Thoracic aorta (tissue), 2 donors: Measurements from ENCODE around the gene ABCA1. TPM values are rescaled to one million over a fixed set of nuclear protein-coding genes. Genes with fewer than 3 reads are reported as not detected.

Experiments used
- ATAC-seq: fragments of 150-250 bp; one replicate; pipeline ENCODE4 v1.8.0; 2017; ENCODE audit warnings: low read depth; ENCODE audit not compliant: insufficient number of reproducible peaks, low FRiP score
- DNase-seq: peaks from one replicate; pipeline ENCODE4 v3.0.0-alpha.2; 2020; ENCODE audit warnings: low spot score
- H3K27ac ChIP-seq, 2 donors: fragments of 200-600 bp; sonication (generic); 1 replicate in 1 of 2; 2 replicates in 1 of 2; pipeline ENCODE4 v1.5.1; 2016; ENCODE audit warnings: mild to moderate bottlenecking in 2 of 2, moderate library complexity in 2 of 2
- H3K27me3 ChIP-seq: fragments of 200-600 bp; sonication (generic); replicated peaks from 2 replicates; pipeline ENCODE4 v1.6.0; 2016; ENCODE audit warnings: mild to moderate bottlenecking; ENCODE audit not compliant: insufficient read depth
- H3K36me3 ChIP-seq: fragments of 200-600 bp; sonication (generic); one replicate; pipeline ENCODE4 v1.5.1; 2016
- H3K4me1 ChIP-seq, 2 donors: fragments of 200-600 bp; sonication (generic); 1 replicate in 1 of 2; 2 replicates in 1 of 2; pipeline versions ENCODE4 v1.5.1 to v1.6.0; 2016; ENCODE audit warnings: low read depth in 2 of 2, mild to moderate bottlenecking in 1 of 2; ENCODE audit not compliant: control insufficient read depth in 1 of 2
- H3K4me3 ChIP-seq: fragments of 200-600 bp; sonication (generic); 2 replicates; pipeline ENCODE4 v1.5.1; 2016; ENCODE audit warnings: mild to moderate bottlenecking
- H3K9me3 ChIP-seq: fragments of 200-600 bp; sonication (generic); 2 replicates; pipeline ENCODE4 v1.5.1; 2016
- CTCF ChIP-seq: fragments of 200-600 bp; sonication (generic); IDR thresholded peaks from one replicate; pipeline ENCODE4 v1.5.1; 2019; ENCODE audit warnings: antibody characterized with exemption
- total RNA-seq, 2 donors: library from RNA; depleted of rRNA; stranded (reverse); fragments of >200 nt; gene quantifications; one replicate each; pipeline versions ENCODE4 v1.1.0 to v1.2.3, GENCODE V29; 2016

ABCA1 gene
- total RNA-seq, 2 donors from 2014 or later = 48.1 to 79.7 TPM

DNA sequence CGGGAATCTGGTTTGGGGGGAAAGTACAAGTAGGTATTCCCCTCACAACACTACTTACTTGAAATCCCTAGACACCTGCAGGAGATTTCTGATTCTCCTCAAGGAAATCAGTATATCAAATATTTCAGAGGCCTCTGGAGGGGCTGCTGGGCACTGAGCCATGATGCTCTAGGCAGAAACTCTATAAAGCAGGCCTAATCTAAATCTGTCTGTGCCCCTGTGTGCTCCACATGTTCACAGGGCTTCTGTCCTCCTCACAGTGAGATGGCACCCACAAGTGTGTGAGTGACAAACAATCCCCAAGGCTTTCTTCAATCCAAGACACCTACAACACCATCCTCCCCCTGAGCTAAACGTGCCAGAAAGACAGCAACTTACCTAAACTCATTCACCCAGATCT, 125.0 kb downstream of the ABCA1 start:
- no peaks in the 10 kb centered on the region for H3K9me3 ChIP-seq
- no peak overlapping the region for H3K4me3 ChIP-seq
- TF ChIP-seq CTCF = no peak
- H3K27me3 ChIP-seq = no peaks in the 10 kb centered on the region
- no peaks in the 10 kb centered on the region for H3K4me1 ChIP-seq
- DNase-seq (no peak), ATAC-seq (no peak)
- no peak overlapping the region for H3K27ac ChIP-seq
- peaks cover 48% of the 10 kb centered on the region for H3K36me3 ChIP-seq

GRCh38 chr9:104802110-104802509, 125.8 kb downstream of the ABCA1 start:
- Histone ChIP-seq H3K9me3 (no peaks in the 10 kb centered on the region), H3K27me3 (no peaks in the 10 kb centered on the region), H3K36me3 (peaks cover 48% of the 10 kb centered on the region), H3K4me3 (no peak overlapping the region), H3K27ac (no peak overlapping the region), H3K4me1 (no peaks in the 10 kb centered on the region)
- TF ChIP-seq CTCF = no peak
- DNase-seq (no peak), ATAC-seq (no peak)

GRCh38 chr9:104800068-104800785, 127.7 kb downstream of the ABCA1 start:
- ATAC-seq = no peak
- no peak overlapping the region for H3K4me3 ChIP-seq
- H3K27me3 ChIP-seq = no peaks in the 10 kb centered on the region
- H3K36me3 ChIP-seq = peaks cover 39% of the 10 kb centered on the region
- TF ChIP-seq CTCF = no peak
- no peaks in the 10 kb centered on the region for H3K4me1 ChIP-seq
- no peaks in the 10 kb centered on the region for H3K9me3 ChIP-seq
- no peak for DNase-seq
- H3K27ac ChIP-seq = no peak overlapping the region

DNA sequence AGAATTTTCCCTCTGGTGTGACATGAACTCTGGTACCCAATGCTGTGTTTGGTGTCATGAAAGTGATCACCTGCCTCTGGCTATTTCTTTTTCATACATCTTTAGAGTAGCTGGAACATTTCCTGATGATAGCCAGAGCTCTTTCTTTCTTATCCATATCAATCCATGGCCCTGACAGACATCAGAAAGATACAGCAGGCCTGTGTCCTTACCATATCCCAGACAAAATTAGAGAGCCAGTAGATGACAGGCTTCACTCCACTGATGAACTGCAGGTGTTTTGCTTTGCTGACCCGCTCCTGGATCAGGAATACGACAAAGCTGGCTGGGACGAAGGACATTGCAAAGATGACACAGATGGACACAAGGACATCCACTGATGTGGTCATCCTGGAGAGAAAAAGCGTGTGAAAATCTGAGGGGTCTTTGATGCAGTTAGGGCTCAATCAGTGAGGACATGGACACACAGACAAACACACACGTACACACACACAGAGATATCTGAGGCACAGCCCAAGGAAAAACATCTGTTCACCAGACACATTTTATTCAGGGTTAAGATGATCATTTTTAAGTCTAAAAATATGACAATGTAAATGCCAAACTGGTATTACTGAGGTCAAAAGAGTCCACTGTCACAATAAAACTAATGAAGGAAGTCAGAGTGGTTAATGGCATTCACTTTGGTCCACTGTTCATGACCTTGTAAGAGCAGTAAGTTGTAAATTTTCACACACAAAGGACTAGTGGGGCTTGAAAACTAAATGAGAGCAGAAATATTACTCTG, 129.6 kb downstream of the ABCA1 start:
- Histone ChIP-seq H3K27me3 (no peaks in the 10 kb centered on the region), H3K9me3 (no peaks in the 10 kb centered on the region), H3K4me1 (no peaks in the 10 kb centered on the region), H3K36me3 (peaks cover 48% of the 10 kb centered on the region), H3K4me3 (no peak overlapping the region), H3K27ac (no peak overlapping the region)
- TF ChIP-seq CTCF = no peak
- DNase-seq = no peak
- ATAC-seq = no peak

DNA sequence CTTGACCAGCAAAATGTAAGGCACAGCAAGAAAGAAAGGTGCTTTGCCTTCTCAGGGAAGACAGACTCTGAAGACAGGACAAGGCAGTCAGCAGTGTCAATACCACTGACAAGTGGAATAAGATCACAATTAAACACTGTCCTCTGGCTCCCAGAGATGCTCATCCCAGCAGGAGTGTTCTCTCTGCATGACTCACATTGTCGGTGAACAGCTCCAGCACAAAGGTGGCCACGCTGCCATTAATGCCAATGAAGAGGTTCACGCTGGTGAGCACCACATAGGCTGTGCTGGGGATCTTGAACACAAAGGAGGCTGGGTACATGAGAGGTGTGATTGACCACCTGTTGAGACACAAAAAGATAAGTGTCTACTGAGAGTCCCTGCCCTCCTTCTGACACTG, 132.1 kb downstream of the ABCA1 start:
- no peak overlapping the region for H3K4me3 ChIP-seq

More for the DNA sequence above, 132.1 kb downstream of the ABCA1 start:
- Histone ChIP-seq H3K27me3 (no peaks in the 10 kb centered on the region), H3K4me1 (no peaks in the 10 kb centered on the region), H3K36me3 (peaks cover 45% of the 10 kb centered on the region), H3K27ac (no peak overlapping the region), H3K9me3 (no peaks in the 10 kb centered on the region)
- TF ChIP-seq CTCF = no peak
- ATAC-seq = no peak
- DNase-seq = no peak
